SK-N-MC (cell line): ENCODE results near the gene RDH11.

Experiments used
- DNase-seq: peaks from one replicate; pipeline ENCODE4 v3.0.0-alpha.2; 2011; ENCODE audit warnings: low read depth, low spot score
- H3K27ac ChIP-seq: fragments of 200-600 bp; sonication (generic); 2 replicates; pipeline ENCODE4 v1.5.1; 2016; ENCODE audit warnings: mixed run types
- H3K36me3 ChIP-seq: fragments of 200-600 bp; sonication (generic); 2 replicates; pipeline ENCODE4 v1.6.1; 2017; ENCODE audit warnings: antibody characterized with exemption, low read length, mixed read lengths; ENCODE audit not compliant: insufficient read depth
- H3K4me3 ChIP-seq: fragments of 200-600 bp; sonication (generic); 2 replicates; pipeline ENCODE4 v1.5.1; 2016
- H3K9ac ChIP-seq: fragments of 200-600 bp; sonication (generic); 2 replicates; pipeline ENCODE4 v1.8.0; 2017; ENCODE audit warnings: mixed run types, mixed read lengths; ENCODE audit not compliant: insufficient read length
- H3K9me3 ChIP-seq: fragments of 200-600 bp; sonication (generic); 2 replicates; pipeline ENCODE4 v1.6.1; 2017; ENCODE audit warnings: low read depth, mild to moderate bottlenecking, antibody characterized with exemption, low read length, moderate library complexity, mixed read lengths
- EZH2 ChIP-seq: fragments of 200-600 bp; sonication (generic); IDR thresholded peaks from one replicate; pipeline ENCODE4 v1.6.1; 2017; ENCODE audit warnings: antibody characterized with exemption
- FOXP2 ChIP-seq: optimal IDR thresholded peaks from 2 replicates; pipeline ENCODE3; 2011; ENCODE audit warnings: mild to moderate bottlenecking, moderate library complexity; ENCODE audit not compliant: insufficient read depth; ENCODE audit errors: extremely low read length, control extremely low read depth
- POLR2AphosphoS5 ChIP-seq: IDR thresholded peaks from 2 replicates; pipeline ENCODE4 v1.6.1; 2012; ENCODE audit warnings: mild to moderate bottlenecking, low read depth, low read length, borderline replicate concordance

Gene RDH11

DNA sequence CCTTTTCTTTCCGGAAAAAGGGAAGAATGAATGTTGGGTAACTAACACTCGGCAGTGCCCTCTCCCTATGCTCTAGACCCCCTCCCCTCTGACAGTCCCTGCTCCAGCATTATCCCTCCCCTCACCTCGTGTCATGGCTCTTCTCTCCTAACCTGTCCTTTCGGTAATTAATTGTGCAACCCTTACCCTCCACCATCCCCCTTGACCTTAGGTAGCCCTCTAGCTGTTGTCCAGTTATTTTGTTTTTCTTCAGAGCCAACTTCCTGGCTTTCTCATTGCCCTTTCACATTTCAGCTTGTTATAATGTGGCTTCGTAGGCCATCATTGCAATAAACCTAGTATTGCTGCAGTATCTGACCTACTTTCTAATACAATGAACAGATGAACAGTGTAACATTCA is 64.6 kb downstream of the RDH11 start:
- H3K36me3 ChIP-seq: no peaks in the 10 kb centered on the region
- no peak overlapping the region for H3K27ac ChIP-seq
- H3K4me3 ChIP-seq: no peak overlapping the region
- no peak for DNase-seq
- no peak for TF ChIP-seq EZH2
- TF ChIP-seq POLR2AphosphoS5: no peak
- TF ChIP-seq FOXP2: no peak
- no peaks in the 10 kb centered on the region for H3K9me3 ChIP-seq
- no peak overlapping the region for H3K9ac ChIP-seq

DNA sequence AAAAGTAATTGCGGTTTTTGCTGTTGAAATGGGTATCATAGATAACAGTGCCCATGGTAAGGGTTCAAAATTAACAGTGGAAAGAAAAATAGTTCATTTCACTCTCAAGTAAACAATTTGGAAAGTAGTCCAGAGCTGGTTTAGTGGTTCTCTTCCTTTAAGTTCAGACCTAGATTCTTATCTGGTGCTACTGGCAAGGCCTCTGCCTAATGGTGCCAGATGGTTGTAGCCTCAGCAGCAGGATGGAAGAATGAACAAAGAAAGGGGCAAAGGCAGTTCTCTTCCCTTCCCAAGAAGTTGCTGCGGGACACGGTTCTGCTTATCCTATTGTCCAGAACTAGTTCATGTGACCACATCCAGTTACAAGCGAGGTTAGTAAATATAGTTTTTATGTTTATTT is 65.4 kb downstream of the RDH11 start:
- Histone ChIP-seq H3K9ac (no peak overlapping the region), H3K4me3 (no peak overlapping the region), H3K27ac (no peak overlapping the region), H3K9me3 (no peaks in the 10 kb centered on the region), H3K36me3 (no peaks in the 10 kb centered on the region; the same call in 1 of the 2 replicates)
- no peak for DNase-seq
- no peak for TF ChIP-seq POLR2AphosphoS5
- no peak for TF ChIP-seq EZH2
- TF ChIP-seq FOXP2: no peak

DNA sequence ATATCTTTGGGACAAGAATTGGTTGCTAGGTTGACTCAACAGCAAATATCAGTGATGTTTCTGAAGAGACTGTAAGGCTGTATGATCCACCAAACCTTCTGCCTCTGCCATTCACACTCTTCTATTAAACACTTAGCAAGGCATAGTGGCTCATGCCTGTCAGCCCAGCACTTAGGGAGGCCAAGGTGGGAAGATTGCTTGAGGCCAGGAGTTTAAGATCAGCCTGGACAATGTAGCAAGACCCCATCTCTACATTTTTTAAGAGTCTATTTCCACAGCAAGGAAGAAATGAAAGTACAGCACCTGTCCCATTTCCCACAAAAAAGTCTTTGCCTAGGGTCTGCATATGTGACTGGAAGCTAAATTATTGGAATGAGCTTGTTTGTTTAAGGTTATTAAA is 68.0 kb downstream of the RDH11 start:
- H3K4me3 ChIP-seq: no peak overlapping the region

More for the DNA sequence above, 68.0 kb downstream of the RDH11 start:
- DNase-seq: no peak
- no peaks in the 10 kb centered on the region for H3K9me3 ChIP-seq
- TF ChIP-seq FOXP2 (no peak), EZH2 (no peak), POLR2AphosphoS5 (no peak)
- no peak overlapping the region for H3K9ac ChIP-seq
- H3K27ac ChIP-seq: no peak overlapping the region
- peaks cover 14% of the 10 kb centered on the region for H3K36me3 ChIP-seq
